CD4-positive, alpha-beta T cell treated with Interleukin-17A for 1 hour (primary cell): ENCODE measurements around the gene CDC42BPA.

Experiments
- DNase-seq: peaks from one replicate; pipeline ENCODE4 v3.0.0-alpha.2; 2020

Gene CDC42BPA

DNA sequence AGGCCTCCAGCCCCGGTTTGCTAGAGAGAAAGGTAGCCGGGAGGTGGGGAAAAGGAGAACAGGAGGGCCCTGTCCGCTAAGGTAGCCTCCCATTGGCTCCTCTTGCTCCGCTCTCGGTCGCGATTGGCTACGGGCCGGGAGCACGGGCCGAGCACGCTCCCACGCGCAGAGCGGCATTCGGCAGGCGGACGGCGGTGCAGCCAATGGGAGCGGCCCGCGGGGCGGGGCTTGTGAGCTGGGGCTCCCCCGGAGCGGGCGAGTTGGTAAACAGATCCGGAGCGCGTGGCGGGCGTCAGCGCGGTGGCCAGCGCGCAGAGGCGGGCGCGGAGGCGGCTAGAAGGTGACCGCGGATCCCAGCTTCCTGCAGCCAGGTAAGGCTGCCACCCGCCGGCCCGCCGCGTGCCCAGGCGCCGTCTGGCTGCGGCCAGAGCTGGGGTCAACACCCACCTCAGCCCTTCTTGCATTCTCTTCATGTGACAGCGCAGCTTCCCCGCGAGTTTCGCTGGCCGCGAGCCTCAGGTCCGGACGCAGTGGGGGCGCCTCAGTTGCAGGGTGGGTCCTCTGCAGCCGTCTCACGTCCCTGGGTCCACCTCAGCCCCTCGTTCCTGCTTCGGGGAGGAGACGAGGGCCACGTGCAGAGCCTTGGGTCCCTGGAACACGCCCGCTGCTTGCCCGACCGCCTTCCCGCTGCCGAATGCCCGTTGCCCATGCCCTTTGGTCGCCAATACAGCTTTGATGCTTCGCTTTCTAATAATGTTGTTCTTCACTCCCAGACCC is 378.1 kb downstream of the CDC42BPA start, which contains the start of gene COQ8A:
Gene COQ8A (plus strand): TSS at position 266 of the 777 bp plus-strand sequence. CDS start 21,092 bp downstream, outside the sequence.
- DNase-seq, result peak; percentile 99
